GM23338 (cell line): ENCODE measurements around the gene OAS1.

Experiments
- CREB1 ChIP-seq: fragments of 250-450 bp; sonication (Bioruptor Pico); IDR thresholded peaks from 2 replicates; pipeline ENCODE4 v1.5.0; 2020; ENCODE audit warnings: low read depth, mild to moderate bottlenecking, moderate library complexity
- EZH2 ChIP-seq: fragments of 200-600 bp; sonication (generic); IDR thresholded peaks from one replicate; pipeline ENCODE4 v1.8.0; 2017; ENCODE audit warnings: antibody characterized with exemption, mild to moderate bottlenecking, low read depth; ENCODE audit not compliant: unreplicated experiment
- EZH2phosphoT487 ChIP-seq: fragments of 200-600 bp; sonication (generic); IDR thresholded peaks from one replicate; pipeline ENCODE4 v1.8.1; 2018; ENCODE audit warnings: antibody characterized with exemption; ENCODE audit not compliant: unreplicated experiment
- JUNB ChIP-seq: IDR thresholded peaks from one replicate; pipeline ENCODE4 v1.6.1; 2016; ENCODE audit warnings: antibody characterized with exemption; ENCODE audit not compliant: unreplicated experiment
- POLR2AphosphoS5 ChIP-seq: IDR thresholded peaks from 2 replicates; pipeline ENCODE4 v1.6.1; 2016; ENCODE audit warnings: antibody characterized with exemption, low read depth
- REST ChIP-seq: IDR thresholded peaks from one replicate; pipeline ENCODE4 v1.6.1; 2018; ENCODE audit warnings: antibody characterized with exemption; ENCODE audit not compliant: unreplicated experiment
- TF ChIP-seq, protein P1 (sequence below), 2 experiments: fragments of 200-600 bp in 1 of 2; sonication (generic) in 1 of 2; conservative IDR thresholded peaks; 2 replicates each; pipeline versions ENCODE4 v1.5.1 to v1.6.1; 2016 to 2017; ENCODE audit warnings: antibody characterized with exemption in 2 of 2, low read depth in 2 of 2, mild to moderate bottlenecking in 2 of 2, moderate library complexity in 1 of 2
- TF ChIP-seq, protein P2 (sequence below): IDR thresholded peaks from 2 replicates; pipeline ENCODE4 v1.6.1; 2016; ENCODE audit warnings: antibody characterized with exemption
- TF ChIP-seq, protein P3 (sequence below): fragments of 250-450 bp; sonication (Bioruptor Pico); IDR thresholded peaks from 2 replicates; pipeline ENCODE4 v1.5.0; 2020; ENCODE audit warnings: mild to moderate bottlenecking, moderate library complexity

GRCh38 chr12:112947761-112948160, 41.0 kb downstream of the OAS1 start:
- TF ChIP-seq JUNB (no peak), EZH2 (no peak), CREB1 (no peak), REST (no peak), EZH2phosphoT487 (no peak), POLR2AphosphoS5 (no peak)
- TF ChIP-seq, protein P1, sequence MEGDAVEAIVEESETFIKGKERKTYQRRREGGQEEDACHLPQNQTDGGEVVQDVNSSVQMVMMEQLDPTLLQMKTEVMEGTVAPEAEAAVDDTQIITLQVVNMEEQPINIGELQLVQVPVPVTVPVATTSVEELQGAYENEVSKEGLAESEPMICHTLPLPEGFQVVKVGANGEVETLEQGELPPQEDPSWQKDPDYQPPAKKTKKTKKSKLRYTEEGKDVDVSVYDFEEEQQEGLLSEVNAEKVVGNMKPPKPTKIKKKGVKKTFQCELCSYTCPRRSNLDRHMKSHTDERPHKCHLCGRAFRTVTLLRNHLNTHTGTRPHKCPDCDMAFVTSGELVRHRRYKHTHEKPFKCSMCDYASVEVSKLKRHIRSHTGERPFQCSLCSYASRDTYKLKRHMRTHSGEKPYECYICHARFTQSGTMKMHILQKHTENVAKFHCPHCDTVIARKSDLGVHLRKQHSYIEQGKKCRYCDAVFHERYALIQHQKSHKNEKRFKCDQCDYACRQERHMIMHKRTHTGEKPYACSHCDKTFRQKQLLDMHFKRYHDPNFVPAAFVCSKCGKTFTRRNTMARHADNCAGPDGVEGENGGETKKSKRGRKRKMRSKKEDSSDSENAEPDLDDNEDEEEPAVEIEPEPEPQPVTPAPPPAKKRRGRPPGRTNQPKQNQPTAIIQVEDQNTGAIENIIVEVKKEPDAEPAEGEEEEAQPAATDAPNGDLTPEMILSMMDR (conservative IDR thresholded peaks at IDR 0.05; ENCODE audit: low read depth in 2 of 2): no peak
- TF ChIP-seq, protein P2, sequence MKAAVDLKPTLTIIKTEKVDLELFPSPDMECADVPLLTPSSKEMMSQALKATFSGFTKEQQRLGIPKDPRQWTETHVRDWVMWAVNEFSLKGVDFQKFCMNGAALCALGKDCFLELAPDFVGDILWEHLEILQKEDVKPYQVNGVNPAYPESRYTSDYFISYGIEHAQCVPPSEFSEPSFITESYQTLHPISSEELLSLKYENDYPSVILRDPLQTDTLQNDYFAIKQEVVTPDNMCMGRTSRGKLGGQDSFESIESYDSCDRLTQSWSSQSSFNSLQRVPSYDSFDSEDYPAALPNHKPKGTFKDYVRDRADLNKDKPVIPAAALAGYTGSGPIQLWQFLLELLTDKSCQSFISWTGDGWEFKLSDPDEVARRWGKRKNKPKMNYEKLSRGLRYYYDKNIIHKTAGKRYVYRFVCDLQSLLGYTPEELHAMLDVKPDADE: no peak
- TF ChIP-seq, protein P3, sequence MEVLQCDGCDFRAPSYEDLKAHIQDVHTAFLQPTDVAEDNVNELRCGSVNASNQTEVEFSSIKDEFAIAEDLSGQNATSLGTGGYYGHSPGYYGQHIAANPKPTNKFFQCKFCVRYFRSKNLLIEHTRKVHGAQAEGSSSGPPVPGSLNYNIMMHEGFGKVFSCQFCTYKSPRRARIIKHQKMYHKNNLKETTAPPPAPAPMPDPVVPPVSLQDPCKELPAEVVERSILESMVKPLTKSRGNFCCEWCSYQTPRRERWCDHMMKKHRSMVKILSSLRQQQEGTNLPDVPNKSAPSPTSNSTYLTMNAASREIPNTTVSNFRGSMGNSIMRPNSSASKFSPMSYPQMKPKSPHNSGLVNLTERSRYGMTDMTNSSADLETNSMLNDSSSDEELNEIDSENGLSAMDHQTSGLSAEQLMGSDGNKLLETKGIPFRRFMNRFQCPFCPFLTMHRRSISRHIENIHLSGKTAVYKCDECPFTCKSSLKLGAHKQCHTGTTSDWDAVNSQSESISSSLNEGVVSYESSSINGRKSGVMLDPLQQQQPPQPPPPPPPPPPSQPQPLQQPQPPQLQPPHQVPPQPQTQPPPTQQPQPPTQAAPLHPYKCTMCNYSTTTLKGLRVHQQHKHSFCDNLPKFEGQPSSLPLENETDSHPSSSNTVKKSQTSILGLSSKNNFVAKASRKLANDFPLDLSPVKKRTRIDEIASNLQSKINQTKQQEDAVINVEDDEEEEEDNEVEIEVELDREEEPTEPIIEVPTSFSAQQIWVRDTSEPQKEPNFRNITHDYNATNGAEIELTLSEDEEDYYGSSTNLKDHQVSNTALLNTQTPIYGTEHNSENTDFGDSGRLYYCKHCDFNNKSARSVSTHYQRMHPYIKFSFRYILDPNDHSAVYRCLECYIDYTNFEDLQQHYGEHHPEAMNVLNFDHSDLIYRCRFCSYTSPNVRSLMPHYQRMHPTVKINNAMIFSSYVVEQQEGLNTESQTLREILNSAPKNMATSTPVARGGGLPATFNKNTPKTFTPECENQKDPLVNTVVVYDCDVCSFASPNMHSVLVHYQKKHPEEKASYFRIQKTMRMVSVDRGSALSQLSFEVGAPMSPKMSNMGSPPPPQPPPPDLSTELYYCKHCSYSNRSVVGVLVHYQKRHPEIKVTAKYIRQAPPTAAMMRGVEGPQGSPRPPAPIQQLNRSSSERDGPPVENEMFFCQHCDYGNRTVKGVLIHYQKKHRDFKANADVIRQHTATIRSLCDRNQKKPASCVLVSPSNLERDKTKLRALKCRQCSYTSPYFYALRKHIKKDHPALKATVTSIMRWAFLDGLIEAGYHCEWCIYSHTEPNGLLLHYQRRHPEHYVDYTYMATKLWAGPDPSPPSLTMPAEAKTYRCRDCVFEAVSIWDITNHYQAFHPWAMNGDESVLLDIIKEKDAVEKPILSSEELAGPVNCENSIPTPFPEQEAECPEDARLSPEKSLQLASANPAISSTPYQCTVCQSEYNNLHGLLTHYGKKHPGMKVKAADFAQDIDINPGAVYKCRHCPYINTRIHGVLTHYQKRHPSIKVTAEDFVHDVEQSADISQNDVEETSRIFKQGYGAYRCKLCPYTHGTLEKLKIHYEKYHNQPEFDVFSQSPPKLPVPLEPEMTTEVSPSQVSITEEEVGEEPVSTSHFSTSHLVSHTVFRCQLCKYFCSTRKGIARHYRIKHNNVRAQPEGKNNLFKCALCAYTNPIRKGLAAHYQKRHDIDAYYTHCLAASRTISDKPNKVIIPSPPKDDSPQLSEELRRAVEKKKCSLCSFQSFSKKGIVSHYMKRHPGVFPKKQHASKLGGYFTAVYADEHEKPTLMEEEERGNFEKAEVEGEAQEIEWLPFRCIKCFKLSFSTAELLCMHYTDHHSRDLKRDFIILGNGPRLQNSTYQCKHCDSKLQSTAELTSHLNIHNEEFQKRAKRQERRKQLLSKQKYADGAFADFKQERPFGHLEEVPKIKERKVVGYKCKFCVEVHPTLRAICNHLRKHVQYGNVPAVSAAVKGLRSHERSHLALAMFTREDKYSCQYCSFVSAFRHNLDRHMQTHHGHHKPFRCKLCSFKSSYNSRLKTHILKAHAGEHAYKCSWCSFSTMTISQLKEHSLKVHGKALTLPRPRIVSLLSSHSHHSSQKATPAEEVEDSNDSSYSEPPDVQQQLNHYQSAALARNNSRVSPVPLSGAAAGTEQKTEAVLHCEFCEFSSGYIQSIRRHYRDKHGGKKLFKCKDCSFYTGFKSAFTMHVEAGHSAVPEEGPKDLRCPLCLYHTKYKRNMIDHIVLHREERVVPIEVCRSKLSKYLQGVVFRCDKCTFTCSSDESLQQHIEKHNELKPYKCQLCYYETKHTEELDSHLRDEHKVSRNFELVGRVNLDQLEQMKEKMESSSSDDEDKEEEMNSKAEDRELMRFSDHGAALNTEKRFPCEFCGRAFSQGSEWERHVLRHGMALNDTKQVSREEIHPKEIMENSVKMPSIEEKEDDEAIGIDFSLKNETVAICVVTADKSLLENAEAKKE (CRISPR knock-in tag): no peak
